ENCODE results near the gene ELF2. TPM values are rescaled to one million over a fixed set of nuclear protein-coding genes. Genes with fewer than 3 reads are reported as not detected.
"Not testable (repeated sequence)": the region's sequence is repeated elsewhere in the genome, so short reads cannot be mapped to it uniquely, and the experiment has no call there.

Gene ELF2
- total RNA-seq, 2 experiments from 2014 or later: 34.3 to 36.3 TPM

GRCh38 chr4:139014371-139015268 lies 162.4 kb downstream of the ELF2 start:
- Mint-ChIP-seq H3K4me1 (ENCODE audit: low read depth) (peaks cover 32% of the 10 kb centered on the region), H3K27ac (peak overlapping the region; percentile 96), H3K9me3 (ENCODE audit: insufficient read depth) (no peaks in the 10 kb centered on the region), H3K27me3 (ENCODE audit: low read depth) (no peaks in the 10 kb centered on the region), H3K4me3 (peak overlapping the region; percentile 79), H3K36me3 (ENCODE audit: low read depth) (peaks cover 13% of the 10 kb centered on the region)
- ChIA-PET CTCF (interaction anchor here (0.7 to 1.9 kb wide), 7 partner anchors 10 to 402 kb away, joined by 3 to 26 read pairs (median 3); no protein-coding TSS in a partner anchor), POLR2A (interaction anchor here (0.6 to 3.3 kb wide), 7 partner anchors 8 to 542 kb away, joined by 3 to 24 read pairs (median 3); no protein-coding TSS in a partner anchor)
- ATAC-seq (no peak), DNase-seq (no peak)

- Mint-ChIP-seq H3K9me3 (ENCODE audit: insufficient read depth) (no peaks in the 10 kb centered on the region), H3K27me3 (ENCODE audit: low read depth) (no peaks in the 10 kb centered on the region), H3K36me3 (ENCODE audit: low read depth) (peaks cover 1% of the 10 kb centered on the region), H3K27ac (no peak overlapping the region), H3K4me3 (no peak overlapping the region), H3K4me1 (ENCODE audit: low read depth) (peaks cover 18% of the 10 kb centered on the region)
- no peak for ATAC-seq
- DNase-seq: no peak
- ChIA-PET CTCF (no interaction called here), POLR2A (no interaction called here)
Measured at GRCh38 chr4:139011225-139011950, 165.6 kb downstream of the ELF2 start.

GRCh38 chr4:139009702-139010101 lies 167.3 kb downstream of the ELF2 start:
- Mint-ChIP-seq H3K4me3 (no peak overlapping the region), H3K27ac (no peak overlapping the region), H3K4me1 (ENCODE audit: low read depth) (peaks cover 10% of the 10 kb centered on the region), H3K36me3 (ENCODE audit: low read depth) (no peaks in the 10 kb centered on the region), H3K9me3 (ENCODE audit: insufficient read depth) (no peaks in the 10 kb centered on the region), H3K27me3 (ENCODE audit: low read depth) (no peaks in the 10 kb centered on the region)
- no peak for DNase-seq
- ChIA-PET CTCF (no interaction called here), POLR2A (interaction anchor here (0.6 kb wide), 1 partner anchor 251 kb away, joined by 3 read pairs; no protein-coding TSS in a partner anchor)
- ATAC-seq: no peak

- H3K9me3 Mint-ChIP-seq (ENCODE audit: insufficient read depth); H3K4me3 Mint-ChIP-seq; ATAC-seq; H3K27ac Mint-ChIP-seq; POLR2A ChIA-PET; H3K36me3 Mint-ChIP-seq (ENCODE audit: low read depth); DNase-seq; H3K27me3 Mint-ChIP-seq (ENCODE audit: low read depth); H3K4me1 Mint-ChIP-seq (ENCODE audit: low read depth): not testable (repeated sequence)
- CTCF ChIA-PET: interaction anchor here (1.1 kb wide), 1 partner anchor 22 kb away, joined by 3 read pairs; no protein-coding TSS in a partner anchor
Measured at GRCh38 chr4:139008278-139008677, 168.7 kb downstream of the ELF2 start.

- ATAC-seq (no peak), DNase-seq (no peak)
- H3K4me1 Mint-ChIP-seq (ENCODE audit: low read depth): no peaks in the 10 kb centered on the region
- no peaks in the 10 kb centered on the region for H3K27me3 Mint-ChIP-seq (ENCODE audit: low read depth)
- no peaks in the 10 kb centered on the region for H3K9me3 Mint-ChIP-seq (ENCODE audit: insufficient read depth)
- no peak overlapping the region for H3K4me3 Mint-ChIP-seq
- no peak overlapping the region for H3K27ac Mint-ChIP-seq
- ChIA-PET CTCF (interaction anchor here (1.9 kb wide), 1 partner anchor 23 kb away, joined by 6 read pairs; no protein-coding TSS in a partner anchor), POLR2A (no interaction called here)
- H3K36me3 Mint-ChIP-seq (ENCODE audit: low read depth): no peaks in the 10 kb centered on the region
Measured at GRCh38 chr4:139007640-139008039, 169.4 kb downstream of the ELF2 start.

Other genes starting within 250 kb of the ELF2 start
- gene NOCT, start 161.4 kb downstream of the ELF2 start, total RNA-seq: 1 to 10 TPM; 8.6 to 9.3 TPM
- gene MGARP, start 103.0 kb upstream of the ELF2 start, total RNA-seq: under 1 TPM in 1 of 2 experiments, not detected in 1; 0.26 TPM
- 10 to 100 TPM; 61.2 to 66.2 TPM for gene NAA15, start 124.3 kb upstream of the ELF2 start, total RNA-seq
- 10 to 100 TPM; 48.0 to 49.7 TPM for gene NDUFC1, start 125.3 kb upstream of the ELF2 start, total RNA-seq

Data from activated CD8-positive, alpha-beta T cell treated with anti-CD3 and anti-CD28 coated beads, Interleukin-2, amount 10 ng/mL, durations not matched to agents 7 days and 5 days (primary cell).